Rectal smooth muscle tissue (tissue), 1 donor: ENCODE data around the gene GNAS-AS1.

Experiments used
- H3K27ac ChIP-seq: one replicate; pipeline ENCODE4 v1.7.0; 2013; ENCODE audit warnings: low read depth, low read length, inconsistent platforms
- H3K27me3 ChIP-seq: one replicate; pipeline ENCODE4 v1.7.0; 2013; ENCODE audit warnings: low read length; ENCODE audit not compliant: control insufficient read depth, insufficient read depth
- H3K36me3 ChIP-seq: one replicate; pipeline ENCODE4 v1.7.0; 2013; ENCODE audit warnings: low read length; ENCODE audit not compliant: control insufficient read depth, insufficient read depth
- H3K4me1 ChIP-seq: one replicate; pipeline ENCODE4 v1.7.0; 2013; ENCODE audit warnings: low read length; ENCODE audit not compliant: control insufficient read depth, insufficient read depth
- H3K4me3 ChIP-seq: one replicate; pipeline ENCODE4 v1.7.0; 2013; ENCODE audit warnings: low read length
- H3K9ac ChIP-seq: one replicate; pipeline ENCODE4 v1.7.0; 2013; ENCODE audit warnings: low read length

GNAS-AS1 gene

GRCh38 chr20:58891718-58892140 is 41.0 kb upstream of the GNAS-AS1 start:
- peaks cover 25% of the 10 kb centered on the region for H3K4me1 ChIP-seq
- H3K27ac ChIP-seq = peak overlapping the region; percentile 97

GRCh38 chr20:58891086-58891717 is 40.5 kb upstream of the GNAS-AS1 start:
- H3K9ac ChIP-seq = peak overlapping the region; percentile 25
- H3K4me3 ChIP-seq = peak overlapping the region; percentile 72
- H3K36me3 ChIP-seq = no peaks in the 10 kb centered on the region
- H3K27me3 ChIP-seq = no peaks in the 10 kb centered on the region
- peaks cover 24% of the 10 kb centered on the region for H3K4me1 ChIP-seq
- peak overlapping the region; percentile 97 for H3K27ac ChIP-seq

More at GRCh38 chr20:58891718-58892140, 41.0 kb upstream of the GNAS-AS1 start:
- H3K27me3 ChIP-seq = no peaks in the 10 kb centered on the region
- peak overlapping the region; percentile 80 for H3K4me3 ChIP-seq
- peak overlapping the region; percentile 77 for H3K9ac ChIP-seq
- no peaks in the 10 kb centered on the region for H3K36me3 ChIP-seq

DNA sequence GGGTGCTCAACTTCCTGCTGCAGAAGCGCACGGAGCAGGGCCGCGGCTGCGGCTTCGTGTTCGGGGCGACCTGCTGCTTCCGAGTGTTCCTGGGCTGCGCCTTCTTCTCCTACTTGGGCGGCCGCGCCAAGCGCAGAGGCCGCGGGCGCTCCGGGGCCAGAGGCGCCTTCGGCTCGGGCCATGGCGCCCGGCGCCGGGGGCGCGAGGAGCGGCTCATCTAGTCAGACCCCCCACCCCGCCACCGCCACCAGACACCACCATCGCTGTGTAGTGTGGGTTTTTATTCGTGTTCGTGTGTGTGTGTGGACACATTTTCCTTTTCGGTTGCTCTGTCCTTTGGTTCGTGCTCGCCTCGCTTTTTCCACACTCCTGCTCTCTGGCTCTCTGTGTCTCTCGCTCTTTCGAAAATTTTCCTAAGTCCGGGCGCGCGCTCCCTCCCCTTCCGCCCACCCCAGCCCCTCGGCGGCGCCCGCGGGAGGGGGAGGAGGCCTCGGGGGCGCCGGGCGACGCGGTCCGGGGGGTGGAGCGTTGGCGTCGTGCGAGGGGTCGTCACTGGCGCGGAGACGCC is 39.9 kb upstream of the GNAS-AS1 start:
- peak overlapping the region; percentile 75 for H3K27ac ChIP-seq
- no peaks in the 10 kb centered on the region for H3K36me3 ChIP-seq
- peak overlapping the region; percentile 58 for H3K4me3 ChIP-seq
- no peaks in the 10 kb centered on the region for H3K27me3 ChIP-seq
- H3K4me1 ChIP-seq = peaks cover 20% of the 10 kb centered on the region
- peak overlapping the region; percentile 25 for H3K9ac ChIP-seq

GRCh38 chr20:58889798-58890517 is 39.3 kb upstream of the GNAS-AS1 start:
- no peaks in the 10 kb centered on the region for H3K27me3 ChIP-seq
- peak overlapping the region; percentile 25 for H3K9ac ChIP-seq
- peaks cover 15% of the 10 kb centered on the region for H3K4me1 ChIP-seq
- H3K36me3 ChIP-seq = no peaks in the 10 kb centered on the region
- peak overlapping the region; percentile 75 for H3K27ac ChIP-seq
- H3K4me3 ChIP-seq = peak overlapping the region; percentile 58

DNA sequence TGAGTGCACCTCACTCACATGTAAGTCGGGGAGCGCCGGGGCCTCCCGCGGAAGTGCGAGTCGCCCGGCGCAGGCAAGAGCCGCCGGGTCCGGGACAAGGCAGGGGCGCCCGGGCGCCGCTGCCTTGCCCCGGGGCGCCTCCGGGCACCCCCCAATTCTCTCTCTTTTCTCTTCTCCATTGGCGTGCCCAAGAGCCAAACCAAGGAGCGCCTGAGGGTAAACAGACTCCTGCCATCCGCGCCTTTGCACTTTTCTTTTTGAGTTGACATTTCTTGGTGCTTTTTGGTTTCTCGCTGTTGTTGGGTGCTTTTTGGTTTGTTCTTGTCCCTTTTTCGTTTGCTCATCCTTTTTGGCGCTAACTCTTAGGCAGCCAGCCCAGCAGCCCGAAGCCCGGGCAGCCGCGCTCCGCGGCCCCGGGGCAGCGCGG is 38.6 kb upstream of the GNAS-AS1 start:
- H3K4me1 ChIP-seq = peaks cover 12% of the 10 kb centered on the region
- H3K36me3 ChIP-seq = no peaks in the 10 kb centered on the region
- no peak overlapping the region for H3K9ac ChIP-seq
- peak overlapping the region; percentile 43 for H3K27ac ChIP-seq
- H3K4me3 ChIP-seq = peak overlapping the region; percentile 58
- no peaks in the 10 kb centered on the region for H3K27me3 ChIP-seq

- peaks cover 6% of the 10 kb centered on the region for H3K4me1 ChIP-seq
- H3K36me3 ChIP-seq = no peaks in the 10 kb centered on the region
- peak overlapping the region; percentile 49 for H3K9ac ChIP-seq
- H3K27me3 ChIP-seq = no peaks in the 10 kb centered on the region
- H3K4me3 ChIP-seq = peak overlapping the region; percentile 80
- H3K27ac ChIP-seq = peak overlapping the region; percentile 51
These were observed 38.0 kb upstream of the GNAS-AS1 start for GRCh38 chr20:58888521-58889333.

GRCh38 chr20:58888103-58888502 is 37.4 kb upstream of the GNAS-AS1 start:
- H3K36me3 ChIP-seq = no peaks in the 10 kb centered on the region
- H3K27ac ChIP-seq = no peak overlapping the region
- H3K27me3 ChIP-seq = no peaks in the 10 kb centered on the region
- H3K9ac ChIP-seq = peak overlapping the region; percentile 49
- peak overlapping the region; percentile 80 for H3K4me3 ChIP-seq
- H3K4me1 ChIP-seq = no peaks in the 10 kb centered on the region

GRCh38 chr20:58886546-58886945 is 35.8 kb upstream of the GNAS-AS1 start:
- Histone ChIP-seq H3K9ac (no peak overlapping the region), H3K36me3 (no peaks in the 10 kb centered on the region)

DNA sequence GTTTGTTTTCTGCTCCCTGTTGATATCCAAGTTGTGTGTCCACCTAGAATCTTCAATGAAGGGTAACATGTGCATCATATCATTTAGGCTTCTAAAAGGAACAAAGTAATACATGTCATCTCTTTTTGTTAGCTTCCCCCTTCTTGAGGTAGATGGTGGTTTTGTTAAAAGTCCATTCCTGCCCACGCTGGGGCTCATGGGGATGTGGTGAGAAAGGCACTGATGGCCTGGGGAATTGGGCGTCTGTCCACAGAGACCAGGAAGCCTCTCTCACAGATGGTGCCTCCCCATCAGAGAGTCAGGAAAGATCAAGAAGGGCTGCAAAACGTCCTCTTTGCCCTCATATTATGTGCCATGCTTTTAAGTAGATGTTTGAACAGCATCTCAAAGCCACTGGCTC is 34.3 kb upstream of the GNAS-AS1 start:
- no peaks in the 10 kb centered on the region for H3K4me1 ChIP-seq
- no peaks in the 10 kb centered on the region for H3K27me3 ChIP-seq
- H3K9ac ChIP-seq = no peak overlapping the region
- H3K4me3 ChIP-seq = no peak overlapping the region
- H3K36me3 ChIP-seq = no peaks in the 10 kb centered on the region
- no peak overlapping the region for H3K27ac ChIP-seq

More at GRCh38 chr20:58886546-58886945, 35.8 kb upstream of the GNAS-AS1 start:
- Histone ChIP-seq H3K27ac (no peak overlapping the region), H3K4me1 (no peaks in the 10 kb centered on the region), H3K27me3 (no peaks in the 10 kb centered on the region), H3K4me3 (no peak overlapping the region)

GRCh38 chr20:58883241-58883691 is 32.6 kb upstream of the GNAS-AS1 start:
- H3K36me3 ChIP-seq = no peaks in the 10 kb centered on the region
- H3K27ac ChIP-seq = no peak overlapping the region
- H3K9ac ChIP-seq = no peak overlapping the region
- H3K4me3 ChIP-seq = no peak overlapping the region
- H3K4me1 ChIP-seq = no peaks in the 10 kb centered on the region
- no peaks in the 10 kb centered on the region for H3K27me3 ChIP-seq

GRCh38 chr20:58882704-58883089 is 32.0 kb upstream of the GNAS-AS1 start:
- no peak overlapping the region for H3K9ac ChIP-seq
- H3K4me3 ChIP-seq = no peak overlapping the region
- H3K27me3 ChIP-seq = no peaks in the 10 kb centered on the region
- no peak overlapping the region for H3K27ac ChIP-seq
- H3K4me1 ChIP-seq = no peaks in the 10 kb centered on the region
- H3K36me3 ChIP-seq = no peaks in the 10 kb centered on the region
